ENCODE measurements around the gene RALB.

GRCh38 chr2:120305296-120305695 is 52.6 kb downstream of the RALB start:
- TF ChIP-seq GATA2 (IDR thresholded peaks at IDR 0.05; ENCODE audit: low read depth, low read length), result no peak
- TF ChIP-seq GATA3 (IDR thresholded peaks at IDR 0.05; ENCODE audit: low read depth, low read length), result no peak

Data from SH-SY5Y (cell line).